Esophagus squamous epithelium (tissue), 4 donors: Measurements from ENCODE around the gene KMT2E.

Source experiments
- CTCF ChIP-seq, 6 experiments: fragments of 450-650 bp in 4 of 6; fragments of 200-600 bp in 2 of 6; sonication (generic) in 2 of 6; IDR thresholded peaks; one replicate each; pipeline ENCODE4 v1.5.1; 2016 to 2019; ENCODE audit warnings: antibody characterized with exemption in 6 of 6, mild to moderate bottlenecking in 4 of 6, moderate library complexity in 4 of 6
- POLR2A ChIP-seq, 4 donors: fragments of 450-650 bp; IDR thresholded peaks; one replicate each; pipeline ENCODE4 v1.6.1; 2017; ENCODE audit warnings: antibody characterized with exemption in 4 of 4, mild to moderate bottlenecking in 4 of 4, moderate library complexity in 3 of 4

GRCh38 chr7:104968648-104969047 lies 45.4 kb upstream of the KMT2E start:
- TF ChIP-seq CTCF (IDR thresholded peaks at IDR 0.05), result no peak
- TF ChIP-seq POLR2A (IDR thresholded peaks at IDR 0.05), result no peak
